HUES64 (cell line): ENCODE measurements around the gene QSOX2.

Source experiments
- H3K27ac ChIP-seq: 2 replicates; pipeline ENCODE4 v1.7.0; 2013; ENCODE audit warnings: low read depth, low read length, inconsistent platforms
- H3K27me3 ChIP-seq: 2 replicates; pipeline ENCODE4 v1.6.1; 2013; ENCODE audit warnings: mild to moderate bottlenecking, low read length; ENCODE audit not compliant: insufficient read depth
- H3K36me3 ChIP-seq: 2 replicates; pipeline ENCODE4 v1.6.1; 2013; ENCODE audit warnings: mild to moderate bottlenecking, low read length; ENCODE audit not compliant: insufficient read depth
- H3K4me1 ChIP-seq: 2 replicates; pipeline ENCODE4 v1.6.1; 2013; ENCODE audit warnings: mild to moderate bottlenecking, low read length, moderate library complexity; ENCODE audit not compliant: insufficient read depth
- H3K4me3 ChIP-seq: 2 replicates; pipeline ENCODE4 v1.5.1; 2013; ENCODE audit warnings: mild to moderate bottlenecking, low read length, moderate library complexity
- H3K9ac ChIP-seq: 2 replicates; pipeline ENCODE4 v1.6.1; 2013; ENCODE audit warnings: mild to moderate bottlenecking, low read depth, low read length
- H3K9me3 ChIP-seq: 2 replicates; pipeline ENCODE4 v1.6.1; 2013; ENCODE audit warnings: low read depth, low read length; ENCODE audit not compliant: insufficient read depth
- WGBS: fragments of 150-250, 120-280 bp; methylation state at CpG from one replicate; pipeline ENCODE4 v1.1.7; 2013; ENCODE audit warnings: missing lambda C conversion rate; 5-methylcytosine and 5-hydroxymethylcytosine counted together

Gene QSOX2

GRCh38 chr9:136246849-136247550, 1.4 kb upstream of the QSOX2 start:
- H3K27ac ChIP-seq, result no peak overlapping the region
- peaks cover 25% of the 10 kb centered on the region for H3K4me1 ChIP-seq
- no peak overlapping the region for H3K9ac ChIP-seq
- WGBS, result 86% methylated on average over 26 of the region's 26 CpGs
- H3K4me3 ChIP-seq, result no peak overlapping the region
- no peaks in the 10 kb centered on the region for H3K9me3 ChIP-seq
- 0 out of 2 replicates have a peak, but pooled peaks cover 4% of the 10 kb centered on the region for H3K36me3 ChIP-seq
- no peaks in the 10 kb centered on the region for H3K27me3 ChIP-seq

GRCh38 chr9:136244969-136245218, 718 bp downstream of the QSOX2 start:
- WGBS, result 4% methylated on average over 6 of the region's 6 CpGs
- no peak overlapping the region for H3K27ac ChIP-seq
- H3K36me3 ChIP-seq, result 0 out of 2 replicates have a peak, but pooled peaks cover 4% of the 10 kb centered on the region
- H3K9me3 ChIP-seq, result no peaks in the 10 kb centered on the region
- H3K9ac ChIP-seq, result peak overlapping the region; percentile 83
- H3K4me1 ChIP-seq, result peaks cover 25% of the 10 kb centered on the region
- H3K27me3 ChIP-seq, result no peaks in the 10 kb centered on the region
- peak overlapping the region; percentile 64 for H3K4me3 ChIP-seq

GRCh38 chr9:136244122-136244968, 1.3 kb downstream of the QSOX2 start:
- Histone ChIP-seq H3K27me3 (no peaks in the 10 kb centered on the region), H3K4me1 (peaks cover 25% of the 10 kb centered on the region), H3K27ac (no peak overlapping the region), H3K36me3 (0 out of 2 replicates have a peak, but pooled peaks cover 4% of the 10 kb centered on the region), H3K9me3 (no peaks in the 10 kb centered on the region), H3K4me3 (peak overlapping the region; percentile 64), H3K9ac (peak overlapping the region; percentile 83)
- WGBS, result 29% methylated on average over 11 of the region's 11 CpGs

GRCh38 chr9:136243631-136244030, 2.0 kb downstream of the QSOX2 start:
- Histone ChIP-seq H3K9ac (no peak overlapping the region), H3K4me1 (peaks cover 25% of the 10 kb centered on the region), H3K9me3 (no peaks in the 10 kb centered on the region), H3K36me3 (0 out of 2 replicates have a peak, but pooled peaks cover 4% of the 10 kb centered on the region), H3K27ac (no peak overlapping the region; the same call in 1 of the 2 replicates), H3K4me3 (peak overlapping the region; percentile 64; the same call in 1 of the 2 replicates), H3K27me3 (no peaks in the 10 kb centered on the region)
- WGBS, result 68% methylated on average over 4 of the region's 4 CpGs

- Histone ChIP-seq H3K4me3 (0 out of 2 replicates have a peak overlapping the region, but pooled peaks have one; percentile 64), H3K9me3 (no peaks in the 10 kb centered on the region), H3K27me3 (no peaks in the 10 kb centered on the region), H3K4me1 (peaks cover 25% of the 10 kb centered on the region), H3K27ac (no peak overlapping the region; the same call in 1 of the 2 replicates), H3K9ac (no peak overlapping the region), H3K36me3 (0 out of 2 replicates have a peak, but pooled peaks cover 4% of the 10 kb centered on the region)
- WGBS, result 57% methylated on average over 6 of the region's 6 CpGs
Observed at GRCh38 chr9:136242918-136243525, 2.6 kb downstream of the QSOX2 start.

GRCh38 chr9:136242248-136242647, 3.4 kb downstream of the QSOX2 start:
- Histone ChIP-seq H3K36me3 (0 out of 2 replicates have a peak, but pooled peaks cover 4% of the 10 kb centered on the region), H3K4me1 (peaks cover 25% of the 10 kb centered on the region), H3K27me3 (no peaks in the 10 kb centered on the region), H3K4me3 (no peak overlapping the region), H3K9ac (no peak overlapping the region), H3K27ac (no peak overlapping the region), H3K9me3 (no peaks in the 10 kb centered on the region)
- WGBS, result 94% methylated on average over 8 of the region's 8 CpGs

GRCh38 chr9:136241542-136241941, 4.1 kb downstream of the QSOX2 start:
- 94% methylated on average over 13 of the region's 13 CpGs for WGBS
- H3K9ac ChIP-seq, result no peak overlapping the region

GRCh38 chr9:136240941-136241340, 4.7 kb downstream of the QSOX2 start:
- Histone ChIP-seq H3K36me3 (peaks cover 14% of the 10 kb centered on the region), H3K9me3 (no peaks in the 10 kb centered on the region), H3K27me3 (no peaks in the 10 kb centered on the region), H3K27ac (no peak overlapping the region), H3K4me3 (no peak overlapping the region), H3K9ac (no peak overlapping the region), H3K4me1 (peaks cover 21% of the 10 kb centered on the region)
- WGBS, result 94% methylated on average over 20 of the region's 20 CpGs

More at GRCh38 chr9:136241542-136241941, 4.1 kb downstream of the QSOX2 start:
- H3K27me3 ChIP-seq, result no peaks in the 10 kb centered on the region
- H3K4me1 ChIP-seq, result peaks cover 25% of the 10 kb centered on the region
- H3K36me3 ChIP-seq, result peaks cover 8% of the 10 kb centered on the region; the same call in 1 of the 2 replicates
- H3K27ac ChIP-seq, result no peak overlapping the region
- H3K9me3 ChIP-seq, result no peaks in the 10 kb centered on the region
- H3K4me3 ChIP-seq, result no peak overlapping the region

- Histone ChIP-seq H3K4me3 (no peak overlapping the region), H3K36me3 (peaks cover 23% of the 10 kb centered on the region), H3K27me3 (no peaks in the 10 kb centered on the region), H3K4me1 (peaks cover 21% of the 10 kb centered on the region), H3K27ac (no peak overlapping the region), H3K9me3 (no peaks in the 10 kb centered on the region), H3K9ac (no peak overlapping the region)
- 95% methylated on average over 2 of the region's 2 CpGs for WGBS
Observed at GRCh38 chr9:136239983-136240330, 5.7 kb downstream of the QSOX2 start.

GRCh38 chr9:136239135-136239982, 6.3 kb downstream of the QSOX2 start:
- Histone ChIP-seq H3K27me3 (no peaks in the 10 kb centered on the region), H3K4me1 (peaks cover 16% of the 10 kb centered on the region), H3K36me3 (peaks cover 24% of the 10 kb centered on the region), H3K9ac (no peak overlapping the region; the same call in 1 of the 2 replicates), H3K27ac (no peak overlapping the region), H3K4me3 (no peak overlapping the region), H3K9me3 (no peaks in the 10 kb centered on the region)
- 90% methylated on average over 25 of the region's 25 CpGs for WGBS
